Neural progenitor cell (in vitro differentiated cells): ENCODE results near the gene SYMPK.

Experiments
- EZH2 ChIP-seq: fragments of 200-600 bp; sonication (generic); IDR thresholded peaks from 2 replicates; pipeline ENCODE4 v1.6.1; 2017; ENCODE audit warnings: antibody characterized with exemption, mild to moderate bottlenecking, moderate library complexity
- TF ChIP-seq, protein P1 (sequence below): fragments of 200-600 bp; sonication (generic); IDR thresholded peaks from 2 replicates; pipeline ENCODE4 v1.5.1; 2017; ENCODE audit warnings: antibody characterized with exemption, mild to moderate bottlenecking

DNA sequence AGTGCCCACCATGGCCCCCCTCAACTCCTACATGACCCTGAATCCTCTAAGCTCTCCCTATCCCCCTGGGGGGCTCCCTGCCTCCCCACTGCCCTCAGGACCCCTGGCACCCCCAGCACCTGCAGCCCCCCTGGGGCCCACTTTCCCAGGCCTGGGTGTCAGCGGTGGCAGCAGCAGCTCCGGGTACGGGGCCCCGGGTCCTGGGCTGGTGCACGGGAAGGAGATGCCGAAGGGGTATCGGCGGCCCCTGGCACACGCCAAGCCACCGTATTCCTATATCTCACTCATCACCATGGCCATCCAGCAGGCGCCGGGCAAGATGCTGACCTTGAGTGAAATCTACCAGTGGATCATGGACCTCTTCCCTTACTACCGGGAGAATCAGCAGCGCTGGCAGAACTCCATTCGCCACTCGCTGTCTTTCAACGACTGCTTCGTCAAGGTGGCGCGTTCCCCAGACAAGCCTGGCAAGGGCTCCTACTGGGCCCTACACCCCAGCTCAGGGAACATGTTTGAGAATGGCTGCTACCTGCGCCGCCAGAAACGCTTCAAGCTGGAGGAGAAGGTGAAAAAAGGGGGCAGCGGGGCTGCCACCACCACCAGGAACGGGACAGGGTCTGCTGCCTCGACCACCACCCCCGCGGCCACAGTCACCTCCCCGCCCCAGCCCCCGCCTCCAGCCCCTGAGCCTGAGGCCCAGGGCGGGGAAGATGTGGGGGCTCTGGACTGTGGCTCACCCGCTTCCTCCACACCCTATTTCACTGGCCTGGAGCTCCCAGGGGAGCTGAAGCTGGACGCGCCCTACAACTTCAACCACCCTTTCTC, 9.4 kb upstream of the SYMPK start:
- TF ChIP-seq, protein P1, sequence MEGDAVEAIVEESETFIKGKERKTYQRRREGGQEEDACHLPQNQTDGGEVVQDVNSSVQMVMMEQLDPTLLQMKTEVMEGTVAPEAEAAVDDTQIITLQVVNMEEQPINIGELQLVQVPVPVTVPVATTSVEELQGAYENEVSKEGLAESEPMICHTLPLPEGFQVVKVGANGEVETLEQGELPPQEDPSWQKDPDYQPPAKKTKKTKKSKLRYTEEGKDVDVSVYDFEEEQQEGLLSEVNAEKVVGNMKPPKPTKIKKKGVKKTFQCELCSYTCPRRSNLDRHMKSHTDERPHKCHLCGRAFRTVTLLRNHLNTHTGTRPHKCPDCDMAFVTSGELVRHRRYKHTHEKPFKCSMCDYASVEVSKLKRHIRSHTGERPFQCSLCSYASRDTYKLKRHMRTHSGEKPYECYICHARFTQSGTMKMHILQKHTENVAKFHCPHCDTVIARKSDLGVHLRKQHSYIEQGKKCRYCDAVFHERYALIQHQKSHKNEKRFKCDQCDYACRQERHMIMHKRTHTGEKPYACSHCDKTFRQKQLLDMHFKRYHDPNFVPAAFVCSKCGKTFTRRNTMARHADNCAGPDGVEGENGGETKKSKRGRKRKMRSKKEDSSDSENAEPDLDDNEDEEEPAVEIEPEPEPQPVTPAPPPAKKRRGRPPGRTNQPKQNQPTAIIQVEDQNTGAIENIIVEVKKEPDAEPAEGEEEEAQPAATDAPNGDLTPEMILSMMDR = no peak
- TF ChIP-seq EZH2 = no peak
